Measurements from ENCODE around the gene LRMDA.
A peak's percentile ranks its signal among the peaks of the same experiment; 100 is the strongest.

Gene LRMDA

GRCh38 chr10:75397496-75398199, 33.8 kb upstream of the LRMDA start:
- Histone ChIP-seq H3K27ac (ENCODE audit: low read depth, low read length) (no peak overlapping the region), H3K4me1 (ENCODE audit: insufficient read depth, low read length) (peaks cover 10% of the 10 kb centered on the region), H3K9ac (ENCODE audit: low read depth, low read length) (no peak overlapping the region), H3K27me3 (ENCODE audit: insufficient read depth, low read length) (peaks cover 97% of the 10 kb centered on the region), H3K4me3 (ENCODE audit: low read length) (peak overlapping the region; percentile 70), H3K9me3 (ENCODE audit: insufficient read depth, low read depth, low read length) (no peaks in the 10 kb centered on the region), H3K36me3 (ENCODE audit: insufficient read depth, low read length) (no peaks in the 10 kb centered on the region)
- WGBS = 5% methylated on average over 11 of the region's 19 CpGs

DNA sequence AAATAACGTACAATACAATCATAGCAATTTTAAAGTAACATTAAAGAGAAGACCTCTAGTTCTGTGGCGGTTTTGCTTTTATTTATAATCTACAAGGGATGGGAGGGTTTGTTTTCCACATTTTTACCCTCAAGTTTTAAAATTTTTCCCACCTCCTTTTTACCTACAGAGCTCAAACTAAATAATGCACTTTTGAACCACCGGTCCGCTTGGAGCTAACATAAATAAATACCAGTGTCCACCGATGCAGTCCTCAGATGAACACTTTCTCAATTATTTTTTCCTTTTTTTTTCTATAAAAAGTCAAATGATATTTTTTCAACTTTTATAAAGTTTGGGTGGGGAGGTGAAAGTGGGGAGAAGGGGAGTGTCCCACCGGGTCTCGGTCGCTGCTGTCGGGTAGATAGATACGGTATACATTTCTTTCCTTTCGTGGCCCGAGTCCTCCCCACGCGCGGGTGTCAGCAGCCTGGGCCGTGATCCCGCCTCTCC, 33.2 kb upstream of the LRMDA start:
- Histone ChIP-seq H3K9ac (ENCODE audit: low read depth, low read length) (no peak overlapping the region), H3K4me3 (ENCODE audit: low read length) (peak overlapping the region; percentile 70), H3K36me3 (ENCODE audit: insufficient read depth, low read length) (no peaks in the 10 kb centered on the region), H3K4me1 (ENCODE audit: insufficient read depth, low read length) (peaks cover 10% of the 10 kb centered on the region), H3K27ac (ENCODE audit: low read depth, low read length) (no peak overlapping the region), H3K27me3 (ENCODE audit: insufficient read depth, low read length) (peaks cover 97% of the 10 kb centered on the region), H3K9me3 (ENCODE audit: insufficient read depth, low read depth, low read length) (no peaks in the 10 kb centered on the region)
- 7% methylated on average over 15 of the region's 17 CpGs for WGBS

GRCh38 chr10:75398692-75399460, 32.5 kb upstream of the LRMDA start:
- 2% methylated on average over 76 of the region's 76 CpGs for WGBS
- peak overlapping the region; percentile 70 for H3K4me3 ChIP-seq (ENCODE audit: low read length)
- H3K9ac ChIP-seq (ENCODE audit: low read depth, low read length) = no peak overlapping the region
- no peak overlapping the region for H3K27ac ChIP-seq (ENCODE audit: low read depth, low read length)
- peaks cover 10% of the 10 kb centered on the region for H3K4me1 ChIP-seq (ENCODE audit: insufficient read depth, low read length)
- H3K36me3 ChIP-seq (ENCODE audit: insufficient read depth, low read length) = no peaks in the 10 kb centered on the region
- peaks cover 97% of the 10 kb centered on the region for H3K27me3 ChIP-seq (ENCODE audit: insufficient read depth, low read length)
- H3K9me3 ChIP-seq (ENCODE audit: insufficient read depth, low read depth, low read length) = no peaks in the 10 kb centered on the region

GRCh38 chr10:75399461-75400162, 31.8 kb upstream of the LRMDA start:
- WGBS = under 1% methylated on average over 66 of the region's 71 CpGs
- Histone ChIP-seq H3K9ac (ENCODE audit: low read depth, low read length) (no peak overlapping the region), H3K27me3 (ENCODE audit: insufficient read depth, low read length) (peaks cover 97% of the 10 kb centered on the region), H3K36me3 (ENCODE audit: insufficient read depth, low read length) (no peaks in the 10 kb centered on the region), H3K9me3 (ENCODE audit: insufficient read depth, low read depth, low read length) (no peaks in the 10 kb centered on the region), H3K4me3 (ENCODE audit: low read length) (peak overlapping the region; percentile 70), H3K27ac (ENCODE audit: low read depth, low read length) (no peak overlapping the region), H3K4me1 (ENCODE audit: insufficient read depth, low read length) (peaks cover 10% of the 10 kb centered on the region)

DNA sequence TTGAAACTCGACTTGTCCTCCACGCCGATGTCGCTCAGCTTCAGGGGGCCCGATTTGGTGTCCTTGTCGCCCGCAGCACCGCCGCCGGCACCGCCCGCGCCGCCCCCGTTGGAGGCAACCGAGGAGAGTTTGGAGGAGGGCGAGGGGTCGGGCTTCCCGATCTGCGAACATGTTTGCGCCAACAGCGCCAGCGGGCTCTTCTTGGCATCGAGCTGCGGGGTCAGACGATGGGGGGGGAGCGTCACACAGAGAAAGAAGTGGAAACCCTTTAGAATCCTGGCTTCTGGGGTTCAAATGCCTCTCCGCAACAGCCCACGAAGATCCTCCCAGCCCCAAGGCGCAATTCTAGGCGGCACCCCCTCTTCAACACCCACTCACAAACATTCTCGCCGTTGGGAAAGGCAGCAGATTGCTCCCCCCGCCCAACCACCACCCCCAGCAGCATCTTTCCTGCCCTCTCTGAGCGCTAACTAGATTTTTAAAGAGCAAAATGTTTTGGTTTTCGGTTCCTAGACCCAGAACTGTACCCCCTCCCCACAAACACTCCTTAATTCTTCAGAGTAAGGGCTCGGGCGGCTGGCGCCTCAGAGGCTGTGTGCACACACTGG, 31.2 kb upstream of the LRMDA start:
- peaks cover 97% of the 10 kb centered on the region for H3K27me3 ChIP-seq (ENCODE audit: insufficient read depth, low read length)
- no peak overlapping the region for H3K9ac ChIP-seq (ENCODE audit: low read depth, low read length)
- peak overlapping the region; percentile 70 for H3K4me3 ChIP-seq (ENCODE audit: low read length)
- H3K4me1 ChIP-seq (ENCODE audit: insufficient read depth, low read length) = peaks cover 14% of the 10 kb centered on the region
- no peaks in the 10 kb centered on the region for H3K36me3 ChIP-seq (ENCODE audit: insufficient read depth, low read length)
- H3K27ac ChIP-seq (ENCODE audit: low read depth, low read length) = no peak overlapping the region
- H3K9me3 ChIP-seq (ENCODE audit: insufficient read depth, low read depth, low read length) = no peaks in the 10 kb centered on the region
- 1% methylated on average over 39 of the region's 39 CpGs for WGBS

DNA sequence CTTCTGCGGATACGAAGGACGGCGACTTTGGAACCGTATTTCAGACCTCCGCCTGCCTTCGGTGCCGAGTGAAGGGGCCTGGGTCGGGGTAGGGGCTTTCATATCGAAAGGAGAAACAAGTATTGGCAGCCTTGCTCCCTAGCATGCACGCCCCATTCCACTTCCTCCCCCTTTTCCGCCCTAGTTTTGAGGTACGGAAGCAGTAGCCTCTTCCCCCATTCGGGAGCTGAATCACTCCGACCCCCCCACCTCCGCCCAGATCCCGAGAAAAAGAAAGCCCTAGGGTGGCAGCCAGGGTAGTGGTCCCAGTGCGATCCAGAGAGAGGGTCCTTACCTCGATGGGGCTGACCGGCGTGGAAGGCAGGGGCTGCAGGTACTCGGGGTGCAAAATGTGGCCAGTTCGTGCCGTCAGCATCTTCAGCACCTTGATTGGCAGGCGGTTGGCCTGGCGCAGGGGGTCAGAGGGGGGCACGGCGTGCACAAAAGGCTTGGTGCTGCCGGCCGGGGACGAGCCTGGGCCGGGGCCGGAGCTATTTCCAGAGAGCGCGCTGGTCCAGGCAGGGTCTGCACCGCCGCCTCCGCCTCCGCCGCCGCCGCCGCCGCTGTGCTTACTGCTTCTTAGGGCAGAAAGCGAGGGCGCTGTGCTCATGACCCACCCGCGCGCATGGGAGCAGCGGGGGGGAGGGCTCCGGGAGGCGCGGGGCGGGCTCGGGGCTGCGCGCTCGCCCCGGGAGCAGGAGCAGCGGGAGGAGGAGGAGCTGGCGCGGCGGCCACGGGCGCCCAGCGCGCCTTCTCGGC, 30.5 kb upstream of the LRMDA start:
- Histone ChIP-seq H3K4me3 (ENCODE audit: low read length) (peak overlapping the region; percentile 70), H3K9me3 (ENCODE audit: insufficient read depth, low read depth, low read length) (no peaks in the 10 kb centered on the region), H3K36me3 (ENCODE audit: insufficient read depth, low read length) (no peaks in the 10 kb centered on the region), H3K9ac (ENCODE audit: low read depth, low read length) (peak overlapping the region; percentile 21; the same call in 1 of the 2 replicates), H3K27ac (ENCODE audit: low read depth, low read length) (no peak overlapping the region), H3K4me1 (ENCODE audit: insufficient read depth, low read length) (peaks cover 20% of the 10 kb centered on the region), H3K27me3 (ENCODE audit: insufficient read depth, low read length) (peaks cover 97% of the 10 kb centered on the region)
- WGBS = 1% methylated on average over 67 of the region's 68 CpGs

DNA sequence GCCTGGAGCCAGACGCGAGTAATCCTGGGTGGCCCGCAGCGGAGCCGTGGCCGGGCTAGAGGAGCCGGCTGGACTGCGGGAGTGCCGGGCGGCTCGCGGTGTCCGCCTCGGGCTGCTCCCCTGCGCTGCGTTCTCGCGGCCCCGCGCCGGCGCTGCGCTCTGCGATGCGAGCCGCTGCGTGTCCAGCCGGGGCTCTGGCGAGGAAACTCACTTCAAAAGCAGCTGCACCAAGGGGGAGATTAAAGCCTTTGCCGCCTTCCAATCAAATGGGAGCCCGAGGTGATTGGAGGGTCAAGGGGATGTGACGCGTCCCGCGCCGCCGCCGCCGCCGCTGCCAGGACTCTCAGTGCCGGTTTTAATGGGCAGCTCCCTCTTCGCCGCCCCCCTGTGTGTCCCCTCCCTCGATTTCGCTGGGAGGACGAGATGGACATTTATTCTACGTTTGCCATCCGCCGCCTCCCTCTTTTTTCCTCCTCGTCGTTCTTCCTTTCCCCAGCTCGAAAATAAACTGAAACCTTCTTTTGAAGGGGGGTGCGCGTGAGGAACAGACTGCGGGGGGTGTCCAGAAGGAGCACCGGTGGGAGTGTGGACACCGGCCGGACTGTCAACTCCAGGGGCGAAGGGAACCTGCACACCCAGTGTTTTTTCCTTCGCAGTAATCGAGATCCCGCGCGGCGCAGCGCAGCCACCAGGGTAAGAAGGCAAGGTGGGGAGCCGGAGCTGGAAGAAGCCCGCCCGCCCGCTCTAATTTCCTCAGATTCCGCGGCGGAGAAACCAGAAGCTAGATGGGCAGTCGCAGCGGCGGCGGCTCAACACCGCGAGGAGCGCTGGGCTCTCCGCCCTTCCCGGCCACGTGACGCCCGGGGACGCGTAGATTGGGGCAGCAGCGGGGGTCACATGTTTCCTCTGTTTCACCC, 29.6 kb upstream of the LRMDA start, which contains the start of gene ZNF503:
Gene ZNF503 (minus strand): TSS at position 196 of the 917 bp plus-strand sequence. CDS start 345 bp downstream, outside the sequence.
- peaks cover 97% of the 10 kb centered on the region for H3K27me3 ChIP-seq (ENCODE audit: insufficient read depth, low read length)
- no peaks in the 10 kb centered on the region for H3K36me3 ChIP-seq (ENCODE audit: insufficient read depth, low read length)
- peak within 1 kb of the TSS; percentile 34; the same call in 1 of the 2 replicates for H3K9ac ChIP-seq (ENCODE audit: low read depth, low read length)
- H3K27ac ChIP-seq (ENCODE audit: low read depth, low read length) = peak within 1 kb of the TSS; percentile 57; the same call in 1 of the 2 replicates
- H3K4me1 ChIP-seq (ENCODE audit: insufficient read depth, low read length) = peaks cover 20% of the 10 kb centered on the region
- under 1% methylated on average over 88 of the region's 88 CpGs for WGBS
- H3K4me3 ChIP-seq (ENCODE audit: low read length) = peak within 1 kb of the TSS; percentile 70
- H3K9me3 ChIP-seq (ENCODE audit: insufficient read depth, low read depth, low read length) = no peaks in the 10 kb centered on the region

DNA sequence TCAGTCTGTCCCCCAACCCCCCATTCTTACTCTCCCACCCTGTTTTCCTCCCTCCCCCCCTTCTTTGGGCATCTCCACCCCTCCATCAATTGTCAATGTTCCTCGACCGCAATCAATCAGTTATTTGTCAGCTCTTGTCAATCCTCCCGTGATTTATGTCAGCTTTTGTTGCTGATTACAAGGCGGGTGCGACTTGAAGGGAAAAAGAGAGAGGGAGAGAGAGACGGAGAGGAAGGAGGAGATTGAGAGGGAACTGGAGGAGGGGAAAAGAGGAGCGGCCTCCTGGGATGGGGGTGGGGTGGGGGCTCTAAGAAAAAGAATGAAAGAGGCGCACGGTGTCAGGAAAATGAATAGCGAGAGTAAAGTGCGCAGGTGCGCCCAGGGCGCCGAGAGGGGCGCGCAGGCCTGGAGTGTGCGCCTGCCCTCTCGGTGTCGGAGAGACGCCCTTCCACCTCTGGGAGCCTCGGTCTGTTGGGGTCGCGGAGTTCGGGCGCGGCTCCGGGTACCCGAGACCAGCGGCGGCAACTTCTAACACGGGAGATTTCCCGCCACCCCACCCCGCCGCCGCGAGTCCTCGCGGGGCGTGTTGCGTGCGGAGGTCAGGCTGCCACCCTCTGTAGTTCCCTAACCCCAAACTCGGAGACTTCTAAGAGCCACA, 28.8 kb upstream of the LRMDA start:
- Histone ChIP-seq H3K36me3 (ENCODE audit: insufficient read depth, low read length) (no peaks in the 10 kb centered on the region), H3K9me3 (ENCODE audit: insufficient read depth, low read depth, low read length) (no peaks in the 10 kb centered on the region), H3K27ac (ENCODE audit: low read depth, low read length) (peak overlapping the region; percentile 33; the same call in 1 of the 2 replicates), H3K4me1 (ENCODE audit: insufficient read depth, low read length) (peaks cover 22% of the 10 kb centered on the region), H3K4me3 (ENCODE audit: low read length) (peak overlapping the region; percentile 70), H3K9ac (ENCODE audit: low read depth, low read length) (no peak overlapping the region), H3K27me3 (ENCODE audit: insufficient read depth, low read length) (peaks cover 97% of the 10 kb centered on the region)
- under 1% methylated on average over 42 of the region's 42 CpGs for WGBS
